H9 (cell line): ENCODE measurements around the gene ZNF346. TPM values are rescaled to one million over a fixed set of nuclear protein-coding genes. Genes with fewer than 3 reads are reported as not detected.

Experiments used
- DNase-seq: peaks from one replicate; pipeline ENCODE4 v3.0.0-alpha.2; 2017
- H2AFZ ChIP-seq: one replicate; pipeline ENCODE4 v1.6.1; 2013; ENCODE audit warnings: mild to moderate bottlenecking, low read length, control low read depth, moderate library complexity
- H2AK5ac ChIP-seq: 2 replicates; pipeline ENCODE4 v1.6.1; 2013; ENCODE audit warnings: low read length, control low read depth, mixed read lengths; ENCODE audit not compliant: insufficient read length
- H2BK120ac ChIP-seq: one replicate; pipeline ENCODE4 v1.6.1; 2013; ENCODE audit warnings: low read depth, mild to moderate bottlenecking, low read length, control low read depth, inconsistent platforms; ENCODE audit not compliant: poor library complexity, severe bottlenecking
- H2BK12ac ChIP-seq: 2 replicates; pipeline ENCODE4 v1.6.1; 2013; ENCODE audit warnings: low read length, control low read depth, mixed read lengths, low read depth; ENCODE audit not compliant: insufficient read length
- H2BK15ac ChIP-seq: 2 replicates; pipeline ENCODE4 v1.6.1; 2013; ENCODE audit warnings: low read depth, low read length, control low read depth
- H2BK20ac ChIP-seq: one replicate; pipeline ENCODE4 v1.6.1; 2013; ENCODE audit warnings: low read depth, mild to moderate bottlenecking, low read length, control low read depth, inconsistent platforms; ENCODE audit not compliant: poor library complexity, severe bottlenecking
- H2BK5ac ChIP-seq: 2 replicates; pipeline ENCODE4 v1.6.1; 2013; ENCODE audit warnings: low read length, control low read depth, mixed read lengths; ENCODE audit not compliant: insufficient read length
- H3K14ac ChIP-seq: 2 replicates; pipeline ENCODE4 v1.6.1; 2013; ENCODE audit warnings: low read length, control low read depth; ENCODE audit not compliant: insufficient read depth
- H3K18ac ChIP-seq: 2 replicates; pipeline ENCODE4 v1.6.1; 2013; ENCODE audit warnings: low read depth, mild to moderate bottlenecking, mixed read lengths, low read length, control low read depth; ENCODE audit not compliant: insufficient read length
- H3K23ac ChIP-seq: 2 replicates; pipeline ENCODE4 v1.6.1; 2013; ENCODE audit warnings: low read length, control low read depth, mixed read lengths, low read depth; ENCODE audit not compliant: insufficient read length
- H3K23me2 ChIP-seq: 2 replicates; pipeline ENCODE4 v1.6.1; 2013; ENCODE audit warnings: low read depth, mild to moderate bottlenecking, mixed read lengths, low read length, control low read depth; ENCODE audit not compliant: insufficient read length, poor library complexity, severe bottlenecking
- H3K27ac ChIP-seq: 2 replicates; pipeline ENCODE4 v1.5.1; 2013; ENCODE audit warnings: low read length, control low read depth, mixed read lengths, low read depth; ENCODE audit not compliant: insufficient read length
- H3K27me3 ChIP-seq: 2 replicates; pipeline ENCODE4 v1.6.1; 2013; ENCODE audit warnings: low read length, control low read depth, inconsistent platforms; ENCODE audit not compliant: insufficient read depth
- H3K4ac ChIP-seq: 2 replicates; pipeline ENCODE4 v1.6.1; 2013; ENCODE audit warnings: low read depth, mild to moderate bottlenecking, control low read depth, inconsistent platforms, low read length, moderate library complexity
- H3K4me1 ChIP-seq: 2 replicates; pipeline ENCODE4 v1.6.1; 2013; ENCODE audit warnings: low read length, control low read depth, inconsistent platforms; ENCODE audit not compliant: insufficient read depth
- H3K4me2 ChIP-seq: 2 replicates; pipeline ENCODE4 v1.6.1; 2013; ENCODE audit warnings: low read length, control low read depth, mixed read lengths; ENCODE audit not compliant: insufficient read length, insufficient read depth
- H3K56ac ChIP-seq: 2 replicates; pipeline ENCODE4 v1.6.1; 2013; ENCODE audit warnings: low read depth, mild to moderate bottlenecking, mixed read lengths, low read length, control low read depth; ENCODE audit not compliant: insufficient read length
- H3K79me1 ChIP-seq: 2 replicates; pipeline ENCODE4 v1.6.1; 2013; ENCODE audit warnings: low read depth, mild to moderate bottlenecking, moderate library complexity, low read length, control low read depth, inconsistent platforms; ENCODE audit not compliant: insufficient read depth, poor library complexity, severe bottlenecking
- H3K79me2 ChIP-seq: 2 replicates; pipeline ENCODE4 v1.6.1; 2013; ENCODE audit warnings: low read length, control low read depth, inconsistent platforms; ENCODE audit not compliant: insufficient read depth
- H3K9ac ChIP-seq: 2 replicates; pipeline ENCODE4 v1.6.1; 2013; ENCODE audit warnings: low read length, control low read depth, mixed read lengths; ENCODE audit not compliant: insufficient read length; ENCODE audit errors: extremely low read depth
- H3K9me3 ChIP-seq: one replicate; pipeline ENCODE4 v1.6.1; 2013; ENCODE audit warnings: low read depth, low read length, inconsistent platforms; ENCODE audit not compliant: control insufficient read depth
- H3T11ph ChIP-seq: one replicate; pipeline ENCODE4 v1.6.1; 2013; ENCODE audit warnings: mild to moderate bottlenecking, low read length, control low read depth, inconsistent platforms
- H4K20me1 ChIP-seq: one replicate; pipeline ENCODE4 v1.6.1; 2013; ENCODE audit not compliant: control insufficient read depth, insufficient read length, insufficient read depth
- H4K5ac ChIP-seq: 2 replicates; pipeline ENCODE4 v1.6.1; 2013; ENCODE audit warnings: low read depth, mild to moderate bottlenecking, mixed read lengths, low read length, control low read depth; ENCODE audit not compliant: insufficient read length
- H4K8ac ChIP-seq: replicated peaks from 2 replicates; pipeline ENCODE4 v1.6.1; 2013; ENCODE audit warnings: low read length, control low read depth, mixed read lengths, low read depth; ENCODE audit not compliant: insufficient read length
- H4K91ac ChIP-seq: 2 replicates; pipeline ENCODE4 v1.6.1; 2013; ENCODE audit warnings: low read depth, mild to moderate bottlenecking, moderate library complexity, mixed read lengths, low read length, control low read depth; ENCODE audit not compliant: insufficient read length
- H3K27ac Mint-ChIP-seq, 3 experiments: 2 replicates in 2 of 3; 3 replicates in 1 of 3; pipeline ENCODE4 v1.8.0; 2020 to 2021; ENCODE audit warnings: mixed read lengths in 3 of 3, mild to moderate bottlenecking in 1 of 3, moderate library complexity in 1 of 3
- H3K27me3 Mint-ChIP-seq: 2 replicates; pipeline ENCODE4 v1.8.0; 2021; ENCODE audit warnings: low read depth, mild to moderate bottlenecking, moderate library complexity, mixed read lengths
- H3K36me3 Mint-ChIP-seq, 3 experiments: 2 replicates in 2 of 3; 3 replicates in 1 of 3; pipeline ENCODE4 v1.8.0; 2020 to 2021; ENCODE audit warnings: low read depth in 3 of 3, mixed read lengths in 3 of 3; ENCODE audit not compliant: insufficient read depth in 1 of 3
- H3K4me1 Mint-ChIP-seq, 2 experiments: 2 replicates each; pipeline ENCODE4 v1.8.0; 2020; ENCODE audit warnings: mixed read lengths in 2 of 2
- H3K4me3 Mint-ChIP-seq, 2 experiments: 2 replicates in 1 of 2; 3 replicates in 1 of 2; pipeline ENCODE4 v1.8.0; 2020 to 2021; ENCODE audit warnings: mild to moderate bottlenecking in 2 of 2, mixed read lengths in 2 of 2, moderate library complexity in 1 of 2
- H3K9me3 Mint-ChIP-seq, 2 experiments: 2 replicates in 1 of 2; 3 replicates in 1 of 2; pipeline ENCODE4 v1.8.0; 2020; ENCODE audit warnings: mild to moderate bottlenecking in 2 of 2, mixed read lengths in 2 of 2, moderate library complexity in 1 of 2
- WGBS: extraction: QIAGEN DNeasy Blood & Tissue Kit; methylation state at CpG from one replicate; pipeline ENCODE4 v1.1.7; 2013; ENCODE audit warnings: missing lambda C conversion rate, low lambda C conversion rate, mixed read lengths; ENCODE audit not compliant: insufficient read length; ENCODE audit errors: extremely low coverage; 5-methylcytosine and 5-hydroxymethylcytosine counted together
- total RNA-seq: library from RNA; stranded (reverse); gene quantifications from 2 replicates; pipeline ENCODE4 v1.2.1, GENCODE V29; 2021
- TF ChIP-seq, protein P1 (sequence below): fragments of 200-600 bp; sonication (generic); conservative IDR thresholded peaks from 3 replicates; pipeline ENCODE4 v1.8.0; 2021; ENCODE audit warnings: antibody characterized with exemption, mild to moderate bottlenecking

The ZNF346 gene
- total RNA-seq, 1 experiment from 2014 or later = 22.7 TPM

DNA sequence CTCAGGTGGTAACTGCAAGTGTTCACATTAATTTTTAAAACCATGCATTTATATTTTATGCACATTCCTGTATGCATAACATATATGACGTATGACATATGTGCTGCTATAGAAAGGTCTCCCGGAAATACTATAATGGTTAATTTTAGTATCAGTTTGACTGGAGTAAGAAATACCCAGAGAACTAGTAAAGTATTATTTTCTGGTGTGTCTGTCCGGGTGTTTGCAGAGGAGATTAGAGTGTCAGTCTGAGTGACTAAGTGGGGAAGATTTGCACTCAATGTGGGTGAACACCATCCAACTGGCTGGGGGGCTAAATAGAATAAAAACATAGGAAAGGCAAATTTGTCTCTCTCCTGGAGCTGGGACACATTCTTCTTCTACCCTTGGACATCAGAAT, 42.8 kb upstream of the ZNF346 start:
- H3K36me3 Mint-ChIP-seq = peaks cover 47 to 70% (median 68%) of the 10 kb centered on the region in 3 experiments
- no peak overlapping the region for H2BK15ac ChIP-seq
- no peak overlapping the region for H3K4me3 Mint-ChIP-seq
- H3K23ac ChIP-seq = no peak overlapping the region
- no CpG with 5 or more reads among the region's 3 CpGs for WGBS
- H2BK12ac ChIP-seq = no peak overlapping the region
- no peaks in the 10 kb centered on the region for H3K4me1 Mint-ChIP-seq
- no peak overlapping the region for H2BK5ac ChIP-seq
- no peak overlapping the region for H3K4me2 ChIP-seq
- H3K18ac ChIP-seq = no peak overlapping the region
- H3K27me3 Mint-ChIP-seq = no peaks in the 10 kb centered on the region
- peaks cover 13 to 15% of the 10 kb centered on the region in 2 experiments for H3K9me3 Mint-ChIP-seq
- no peak overlapping the region for H2BK20ac ChIP-seq
- no peaks in the 10 kb centered on the region for H4K20me1 ChIP-seq
- H3K4ac ChIP-seq = no peak overlapping the region
- H3K79me1 ChIP-seq = no peaks in the 10 kb centered on the region
- no peak overlapping the region; a peak in 1 of 7 replicates for H3K27ac Mint-ChIP-seq
- no peak for DNase-seq
- no peak overlapping the region for H4K8ac ChIP-seq
- H3K14ac ChIP-seq = no peak overlapping the region
- H3K9me3 ChIP-seq = no peaks in the 10 kb centered on the region
- H3K79me2 ChIP-seq = no peaks in the 10 kb centered on the region; the same call in 1 of the 2 replicates
- H3K56ac ChIP-seq = no peak overlapping the region
- TF ChIP-seq, protein P1, sequence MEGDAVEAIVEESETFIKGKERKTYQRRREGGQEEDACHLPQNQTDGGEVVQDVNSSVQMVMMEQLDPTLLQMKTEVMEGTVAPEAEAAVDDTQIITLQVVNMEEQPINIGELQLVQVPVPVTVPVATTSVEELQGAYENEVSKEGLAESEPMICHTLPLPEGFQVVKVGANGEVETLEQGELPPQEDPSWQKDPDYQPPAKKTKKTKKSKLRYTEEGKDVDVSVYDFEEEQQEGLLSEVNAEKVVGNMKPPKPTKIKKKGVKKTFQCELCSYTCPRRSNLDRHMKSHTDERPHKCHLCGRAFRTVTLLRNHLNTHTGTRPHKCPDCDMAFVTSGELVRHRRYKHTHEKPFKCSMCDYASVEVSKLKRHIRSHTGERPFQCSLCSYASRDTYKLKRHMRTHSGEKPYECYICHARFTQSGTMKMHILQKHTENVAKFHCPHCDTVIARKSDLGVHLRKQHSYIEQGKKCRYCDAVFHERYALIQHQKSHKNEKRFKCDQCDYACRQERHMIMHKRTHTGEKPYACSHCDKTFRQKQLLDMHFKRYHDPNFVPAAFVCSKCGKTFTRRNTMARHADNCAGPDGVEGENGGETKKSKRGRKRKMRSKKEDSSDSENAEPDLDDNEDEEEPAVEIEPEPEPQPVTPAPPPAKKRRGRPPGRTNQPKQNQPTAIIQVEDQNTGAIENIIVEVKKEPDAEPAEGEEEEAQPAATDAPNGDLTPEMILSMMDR = no peak
- H3K23me2 ChIP-seq = no peaks in the 10 kb centered on the region
- no peak overlapping the region for H3K9ac ChIP-seq
- no peak overlapping the region for H2AK5ac ChIP-seq
- no peak overlapping the region for H2AFZ ChIP-seq
- H4K5ac ChIP-seq = no peak overlapping the region
- H3K4me1 ChIP-seq = no peaks in the 10 kb centered on the region
- no peaks in the 10 kb centered on the region for H3K27me3 ChIP-seq
- no peak overlapping the region for H4K91ac ChIP-seq
- no peak overlapping the region for H2BK120ac ChIP-seq
- H3K27ac ChIP-seq = no peak overlapping the region
- no peak overlapping the region for H3T11ph ChIP-seq
